GM12878 (cell line): ENCODE measurements around the gene SUGP1. TPM values are rescaled to one million over a fixed set of nuclear protein-coding genes. Genes with fewer than 3 reads are reported as not detected.

ENCODE experiments used
- ATAC-seq: fragments of 200-7000 bp; cut with Tn5 transposase; 3 replicates; pipeline ENCODE4 v1.9.1; 2020; ENCODE audit warnings: mild to moderate bottlenecking, moderate library complexity
- BruUV-seq: library from RNA; stranded (reverse); fragments of 400-500 nt; replicated peaks from 2 replicates; lab custom pipeline; 2021; lab: Mats Ljungman, UMichigan
- CTCF ChIA-PET: fragments of 300-600 bp; sonication (Branson Sonifier 250); formaldehyde crosslinking; extraction: SDS; loops from one replicate; lab custom pipeline; 2021; ENCODE audit warnings: inconsistent platforms; lab: Yijun Ruan, JAX
- POLR2A ChIA-PET: fragments of 350-600 bp; formaldehyde crosslinking; extraction: SDS; loops from one replicate; lab custom pipeline; 2021; ENCODE audit warnings: inconsistent platforms; lab: Charles Lee
- RAD21 ChIA-PET: fragments of 300-600 bp; sonication (Branson Sonifier 250); formaldehyde crosslinking; loops from one replicate; lab custom pipeline; 2023; ENCODE audit warnings: antibody characterized with exemption; ENCODE audit not compliant: unreplicated experiment; lab: Charles Lee
- SMC1A ChIA-PET: fragments of 300-600 bp; sonication (Branson Sonifier 250); formaldehyde crosslinking; loops from one replicate; lab custom pipeline; 2023; ENCODE audit not compliant: unreplicated experiment, uncharacterized antibody; lab: Charles Lee
- DNase-seq: peaks from one replicate; pipeline ENCODE4 v3.0.0-alpha.2; 2011; ENCODE audit warnings: low read depth, low spot score
- FAIRE-seq: peaks from 3 replicates; lab custom pipeline; 2011; peaks lifted over from hg19 to GRCh38; lab: Jason Lieb, UNC
- H2AFZ ChIP-seq: 2 replicates; pipeline ENCODE4 v1.6.0; 2011; ENCODE audit warnings: low read depth, low read length, control low read depth; ENCODE audit not compliant: control insufficient read depth
- H3K27ac ChIP-seq: 2 replicates; pipeline ENCODE4 v1.5.1; 2011; ENCODE audit warnings: control low read depth; ENCODE audit not compliant: control insufficient read depth, insufficient read depth
- H3K27me3 ChIP-seq, 2 experiments: replicated peaks in 1 of 2; 2 replicates each; pipeline versions ENCODE4 v1.6.0 to v1.6.1; 2011; ENCODE audit warnings: low read length in 1 of 2; ENCODE audit not compliant: control insufficient read depth in 2 of 2, insufficient read depth in 2 of 2
- H3K36me3 ChIP-seq, 2 experiments: 2 replicates each; pipeline ENCODE4 v1.5.1; 2011; ENCODE audit warnings: low read length in 1 of 2; ENCODE audit not compliant: control insufficient read depth in 2 of 2, insufficient read depth in 2 of 2
- H3K4me1 ChIP-seq: 2 replicates; pipeline ENCODE4 v1.6.1; 2011; ENCODE audit warnings: mild to moderate bottlenecking, low read length, moderate library complexity, mixed read lengths; ENCODE audit not compliant: control insufficient read depth, insufficient read depth
- H3K4me2 ChIP-seq: 2 replicates; pipeline ENCODE4 v1.6.0; 2011; ENCODE audit warnings: control low read depth; ENCODE audit not compliant: control insufficient read depth, insufficient read depth
- H3K4me3 ChIP-seq: fragments of 200-600 bp; sonication (generic); 2 replicates; pipeline ENCODE4 v1.5.1; 2016
- H3K79me2 ChIP-seq: 2 replicates; pipeline ENCODE4 v1.6.0; 2011; ENCODE audit warnings: low read length; ENCODE audit not compliant: control insufficient read depth, insufficient read depth
- H3K9ac ChIP-seq: 2 replicates; pipeline ENCODE4 v1.8.0; 2011; ENCODE audit warnings: low read length, control low read depth, mixed read lengths; ENCODE audit not compliant: control insufficient read depth, insufficient read depth
- H3K9me3 ChIP-seq: replicated peaks from 3 replicates; pipeline ENCODE4 v1.5.1; 2011; ENCODE audit warnings: mild to moderate bottlenecking, low read length; ENCODE audit not compliant: control insufficient read depth, insufficient read depth
- H4K20me1 ChIP-seq: 2 replicates; pipeline ENCODE4 v1.6.0; 2011; ENCODE audit not compliant: control insufficient read depth, insufficient read depth
- ASH2L ChIP-seq: fragments of 300-600, 200-600 bp; sonication (generic); IDR thresholded peaks from 2 replicates; pipeline ENCODE4 v1.6.1; 2017; ENCODE audit warnings: low read depth, mild to moderate bottlenecking, borderline replicate concordance
- CBX5 ChIP-seq: sonication (generic); IDR thresholded peaks from 2 replicates; pipeline ENCODE4 v1.6.1; 2016; ENCODE audit warnings: low read depth, moderate library complexity, mild to moderate bottlenecking, inconsistent platforms
- CEBPB ChIP-seq, 2 experiments: fragments of 150-350 bp in 1 of 2; IDR thresholded peaks; 2 replicates each; pipeline ENCODE4 v1.6.1; 2012 to 2014; ENCODE audit warnings: low read depth in 2 of 2, low read length in 2 of 2, borderline replicate concordance in 1 of 2, inconsistent platforms in 1 of 2
- E2F8 ChIP-seq: fragments of 450-650 bp; IDR thresholded peaks from 2 replicates; pipeline ENCODE4 v1.6.1; 2018; ENCODE audit warnings: mild to moderate bottlenecking, low read depth, moderate library complexity; ENCODE audit not compliant: partially characterized antibody
- HDGF ChIP-seq: fragments of 450-650 bp; IDR thresholded peaks from 2 replicates; pipeline ENCODE4 v1.6.1; 2016; ENCODE audit warnings: antibody characterized with exemption
- MTA2 ChIP-seq: fragments of 450-650 bp; IDR thresholded peaks from 2 replicates; pipeline ENCODE4 v1.6.1; 2016; ENCODE audit warnings: low read depth, mild to moderate bottlenecking, moderate library complexity
- POU2F2 ChIP-seq: IDR thresholded peaks from 3 replicates; pipeline ENCODE4 v1.6.1; 2011; ENCODE audit warnings: low read depth, mild to moderate bottlenecking, low read length, borderline replicate concordance
- RELA ChIP-seq: fragments of 450-650 bp; IDR thresholded peaks from 2 replicates; pipeline ENCODE4 v1.8.0; 2014; ENCODE audit warnings: borderline replicate concordance; ENCODE audit not compliant: partially characterized antibody
- TARDBP ChIP-seq: IDR thresholded peaks from 2 replicates; pipeline ENCODE4 v1.6.1; 2016; ENCODE audit warnings: borderline replicate concordance
- TBL1XR1 ChIP-seq: IDR thresholded peaks from 2 replicates; pipeline ENCODE4 v1.6.1; 2012; ENCODE audit warnings: low read depth, low read length, improper control_type of control experiment
- ZNF217 ChIP-seq: fragments of 450-650 bp; IDR thresholded peaks from 2 replicates; pipeline ENCODE4 v1.6.1; 2017; ENCODE audit warnings: antibody characterized with exemption, mild to moderate bottlenecking
- whole genome bisulfite sequencing: methylation state at CpG from one replicate; pipeline ENCODE4 v1.1.6; 2016; ENCODE audit warnings: low lambda C conversion rate; ENCODE audit not compliant: insufficient replicate concordance, insufficient coverage; ENCODE audit errors: missing lambda C conversion rate; 5-methylcytosine and 5-hydroxymethylcytosine counted together
- in situ Hi-C: fragments of 300-500 bp; cut with MboI; formaldehyde crosslinking; loops from 9 replicates; pipeline ENCODE4 v1.14.3; 2018; ENCODE audit warnings: mixed read lengths
- intact Hi-C: fragments of 100-400 bp; cut with micrococcal nuclease; formaldehyde crosslinking; loops from one replicate; pipeline ENCODE4 v1.14.2; 2022; ENCODE audit not compliant: unreplicated experiment
- polyA plus RNA-seq, 11 experiments: library from polyadenylated mRNA; depleted of rRNA in 4 of 11; unstranded in 6 of 11; stranded (reverse) in 5 of 11; fragments of >200 nt; fragmentation: Nextera tagmentation in 4 of 11; fragmentation: Illumina TruSeq in 1 of 11; extraction: Ambion mirVana in 4 of 11; extraction: Trizol in 1 of 11; gene quantifications; 1 replicate in 1 of 11; 2 replicates in 10 of 11; pipeline versions ENCODE4 v1.2.1 to v1.2.3, GENCODE V29; 2011 to 2016; ENCODE audit warnings: inconsistent platforms in 2 of 11, missing spikeins in 2 of 11, low read depth in 1 of 11
- total RNA-seq, 4 experiments: library from RNA; depleted of rRNA in 3 of 4; stranded (reverse); fragments of >200 nt in 3 of 4; fragmentation: Illumina TruSeq in 1 of 4; extraction: Trizol in 1 of 4; gene quantifications; 2 replicates each; pipeline versions ENCODE4 v1.2.1 to v1.2.3, GENCODE V29; 2013 to 2021

The SUGP1 gene
- total and polyA plus RNA-seq, 10 of the 15 experiments (the other 5 are each of a cell fraction or from before 2014, with no cell fraction given), result 1.6 to 70.2 (median 38.4) TPM

- POLR2A ChIA-PET, result no interaction called here
- CTCF ChIA-PET, result interaction anchor here (0.6 kb wide), 1 partner anchor 17 kb away, joined by 3 read pairs; no protein-coding TSS in a partner anchor
- in situ Hi-C loops, result no loop called here
- FAIRE-seq (no peak), DNase-seq (no peak), ATAC-seq (no peak)
- TF ChIP-seq POU2F2 (no peak), ZNF217 (no peak), TBL1XR1 (no peak), CBX5 (no peak), TARDBP (no peak), CEBPB (IDR thresholded peaks at IDR 0.05; ENCODE audit: borderline replicate concordance in 1 of 2, low read depth in 2 of 2, low read length in 2 of 2) (no peak), ASH2L (no peak), RELA (no peak), MTA2 (no peak), E2F8 (no peak), HDGF (no peak)
- intact Hi-C loops, result no loop called here
- no peaks in the 10 kb centered on the region for H3K4me1 ChIP-seq
- 33% methylated on average over 3 of the region's 3 CpGs for WGBS
- H3K4me2 ChIP-seq, result no peak overlapping the region
- no TSS peak for BruUV-seq
- no peak overlapping the region for H2AFZ ChIP-seq
- H3K27me3 ChIP-seq, result peaks cover 0 to 2% of the 10 kb centered on the region in 2 experiments; a peak in 3 of 4 replicates
- no peaks in the 10 kb centered on the region for H3K9me3 ChIP-seq
- SMC1A ChIA-PET, result no interaction called here
- no peak overlapping the region for H3K4me3 ChIP-seq
- H3K79me2 ChIP-seq, result no peaks in the 10 kb centered on the region
- H3K36me3 ChIP-seq, result no peaks in the 10 kb centered on the region
- RAD21 ChIA-PET, result no interaction called here
- H4K20me1 ChIP-seq, result no peaks in the 10 kb centered on the region
- no peak overlapping the region for H3K27ac ChIP-seq
- H3K9ac ChIP-seq, result no peak overlapping the region
Observed at GRCh38 chr19:19267305-19267704, 53.0 kb downstream of the SUGP1 start.
